Right lobe of liver (tissue), 6 donors: ENCODE results near the gene GPR160. TPM values are rescaled to one million over a fixed set of nuclear protein-coding genes. Genes with fewer than 3 reads are reported as not detected.

Experiments used
- ATAC-seq, 4 donors: fragments of 200-7000 bp; cut with Tn5 transposase; one replicate each; pipeline ENCODE4 v1.9.1; 2020; ENCODE audit warnings: mild to moderate bottlenecking in 4 of 4, moderate library complexity in 4 of 4
- DNase-seq, 3 donors: peaks; one replicate each; pipeline ENCODE4 v3.0.0-alpha.2; 2020
- H3K27ac ChIP-seq, 3 donors: fragments of 200-600 bp; one replicate each; pipeline ENCODE4 v1.8.0; 2022
- H3K27me3 ChIP-seq, 2 donors: fragments of 200-600 bp; one replicate each; pipeline ENCODE4 v1.8.0; 2022
- H3K36me3 ChIP-seq, 4 donors: fragments of 200-600 bp; sonication (generic) in 1 of 4; one replicate each; pipeline versions ENCODE4 v1.5.1 to v1.8.0; 2017 to 2022; ENCODE audit warnings: control low read depth in 1 of 4
- H3K4me1 ChIP-seq, 4 donors: fragments of 200-600 bp; sonication (generic) in 1 of 4; one replicate each; pipeline versions ENCODE4 v1.5.1 to v1.8.0; 2017 to 2022; ENCODE audit warnings: control low read depth in 1 of 4
- H3K4me3 ChIP-seq, 3 donors: fragments of 200-600 bp; one replicate each; pipeline ENCODE4 v1.8.0; 2022
- H3K9me3 ChIP-seq, 4 donors: fragments of 200-600 bp; sonication (generic) in 1 of 4; one replicate each; pipeline versions ENCODE4 v1.5.1 to v1.8.0; 2017 to 2022; ENCODE audit warnings: control low read depth in 1 of 4
- CTCF ChIP-seq, 4 donors: fragments of 200-600 bp in 3 of 4; fragments of 450-650 bp in 1 of 4; IDR thresholded peaks; one replicate each; pipeline versions ENCODE4 v1.5.1 to v1.8.0; 2016 to 2022; ENCODE audit warnings: antibody characterized with exemption in 4 of 4, mild to moderate bottlenecking in 2 of 4
- POLR2A ChIP-seq: fragments of 450-650 bp; IDR thresholded peaks from one replicate; pipeline ENCODE4 v1.6.1; 2017; ENCODE audit warnings: antibody characterized with exemption, mild to moderate bottlenecking
- WGBS: methylation state at CpG from one replicate; pipeline ENCODE4 v1.1.6; 2018; ENCODE audit warnings: low coverage, low lambda C conversion rate; ENCODE audit not compliant: insufficient coverage; ENCODE audit errors: missing lambda C conversion rate; 5-methylcytosine and 5-hydroxymethylcytosine counted together
- intact Hi-C, 2 donors: fragments of 100-400 bp; cut with DNase I; formaldehyde crosslinking; loops; one replicate each; pipeline versions ENCODE4 v1.11.2 to v1.14.1; 2022
- total RNA-seq, 6 experiments: library from RNA; depleted of rRNA in 2 of 6; stranded (reverse); fragments of >200 nt in 2 of 6; fragmentation: NEBNext Ultra II Directional in 3 of 6; extraction: Animal tissue kit (Norgen Biotek cat#: 25700) in 3 of 6; gene quantifications; one replicate each; pipeline versions ENCODE4 v1.1.0 to v1.2.4, GENCODE V29; 2016 to 2023
- donor health status: DM: no; HTN: yes; CAD: no.
- donor health status: DM: no; HTN: no; CAD: no.
- donor health status: DM: no; HTN: no; CAD: no.
- donor health status: DM: no; HTN: yes; CAD: no.
- donor health status: DM: no; HTN: yes; CAD: no.

The GPR160 gene
- total RNA-seq, 6 experiments from 2014 or later = 1.0 to 4.2 (median 1.6) TPM

GRCh38 chr3:170044271-170044670 is 6.5 kb downstream of the GPR160 start:
- ATAC-seq = peak; percentile 14 to 51 (median 30)
- DNase-seq = no peak
- Histone ChIP-seq H3K9me3 (no peaks in the 10 kb centered on the region), H3K27ac (peak overlapping the region in 1 of 3 donors; percentile 43), H3K36me3 (no peaks in the 10 kb centered on the region), H3K27me3 (no peaks in the 10 kb centered on the region), H3K4me3 (no peak overlapping the region), H3K4me1 (peaks cover 0 to 10% (median 0%) of the 10 kb centered on the region in 4 donors)
- intact Hi-C loops = no loop called here
- WGBS = 69% methylated on average over 8 of the region's 8 CpGs
- TF ChIP-seq CTCF (IDR thresholded peaks at IDR 0.05) = no peak
- no peak for TF ChIP-seq POLR2A

- Histone ChIP-seq H3K27ac (peak overlapping the region in 1 of 3 donors; percentile 43), H3K4me1 (peaks cover 0 to 10% (median 0%) of the 10 kb centered on the region in 4 donors), H3K9me3 (no peaks in the 10 kb centered on the region), H3K36me3 (no peaks in the 10 kb centered on the region), H3K4me3 (no peak overlapping the region), H3K27me3 (no peaks in the 10 kb centered on the region)
- peak; percentile 15 to 56 (median 26) for ATAC-seq
- no peak for DNase-seq
- intact Hi-C loops = no loop called here
- whole genome bisulfite sequencing = 62% methylated on average over 8 of the region's 8 CpGs
- TF ChIP-seq CTCF (IDR thresholded peaks at IDR 0.05) = no peak
- TF ChIP-seq POLR2A = no peak
Measured at GRCh38 chr3:170044795-170045244, 7.0 kb downstream of the GPR160 start.

GRCh38 chr3:170046269-170047132 is 8.7 kb downstream of the GPR160 start:
- H3K27ac ChIP-seq = no peak overlapping the region
- H3K4me3 ChIP-seq = no peak overlapping the region
- TF ChIP-seq POLR2A = no peak
- DNase-seq (no peak), ATAC-seq (peak; percentile 38 to 66 (median 40))
- no peaks in the 10 kb centered on the region for H3K36me3 ChIP-seq
- no peaks in the 10 kb centered on the region for H3K27me3 ChIP-seq
- no peaks in the 10 kb centered on the region for H3K9me3 ChIP-seq
- WGBS = 34% methylated on average over 4 of the region's 5 CpGs
- intact Hi-C loops = no loop called here
- H3K4me1 ChIP-seq = peaks cover 0 to 10% (median 0%) of the 10 kb centered on the region in 4 donors

GRCh38 chr3:170047133-170047404 is 9.3 kb downstream of the GPR160 start:
- Histone ChIP-seq H3K27ac (no peak overlapping the region), H3K9me3 (no peaks in the 10 kb centered on the region), H3K36me3 (no peaks in the 10 kb centered on the region), H3K4me3 (no peak overlapping the region), H3K27me3 (no peaks in the 10 kb centered on the region), H3K4me1 (peaks cover 0 to 10% (median 0%) of the 10 kb centered on the region in 4 donors)
- no peak for DNase-seq
- intact Hi-C loops = no loop called here
- WGBS = 89% methylated on average over 3 of the region's 3 CpGs
- ATAC-seq = no peak
- TF ChIP-seq POLR2A = no peak
- TF ChIP-seq CTCF (IDR thresholded peaks at IDR 0.05) = no peak

GRCh38 chr3:170049146-170050000 is 11.6 kb downstream of the GPR160 start:
- Histone ChIP-seq H3K4me3 (no peak overlapping the region), H3K27ac (no peak overlapping the region), H3K4me1 (peaks cover 0 to 10% (median 0%) of the 10 kb centered on the region in 4 donors), H3K9me3 (no peaks in the 10 kb centered on the region), H3K27me3 (no peaks in the 10 kb centered on the region), H3K36me3 (no peaks in the 10 kb centered on the region)
- DNase-seq (peak in 1 of 3 donors; percentile 30), ATAC-seq (peak; percentile 49 to 59 (median 54))
- no peak for TF ChIP-seq CTCF (IDR thresholded peaks at IDR 0.05)
- WGBS = 50% methylated on average over 7 of the region's 10 CpGs
- intact Hi-C loops = no loop called here
